ENCODE data around the gene MYO1C. TPM values are rescaled to one million over a fixed set of nuclear protein-coding genes. Genes with fewer than 3 reads are reported as not detected.

MYO1C gene
- total and polyA plus RNA-seq, 2 of the 8 experiments (the other 6 are each of a cell fraction or from before 2014, with no cell fraction given): 40.1 to 78.6 TPM

GRCh38 chr17:1475321-1475854 is 17.1 kb downstream of the MYO1C start:
- no peaks in the 10 kb centered on the region for H3K27me3 ChIP-seq (replicated peaks in 1 of 4; ENCODE audit: control insufficient read depth in 3 of 4, extremely low read depth in 1 of 4, insufficient read depth in 3 of 4, low read length in 3 of 4)
- H3K79me1 ChIP-seq (ENCODE audit: low read depth, low read length): no peaks in the 10 kb centered on the region; the same call in 1 of the 2 replicates
- WGBS, 2 experiments (ENCODE audit: extremely low coverage in 1 of 2, insufficient coverage in 1 of 2, insufficient read length in 1 of 2, insufficient replicate concordance in 2 of 2, low coverage in 1 of 2, low lambda C conversion rate in 2 of 2, missing lambda C conversion rate in 1 of 2): 96% methylated on average over 10 of the region's 15 CpGs; no CpG with 5 or more reads in 1 of the 2 experiments
- H3K23me2 ChIP-seq (ENCODE audit: low read depth, low read length): no peaks in the 10 kb centered on the region
- no peak overlapping the region for H4K8ac ChIP-seq (ENCODE audit: extremely low read depth, insufficient read depth, low read length)
- H3K4ac ChIP-seq (replicated peaks; ENCODE audit: insufficient read length, low read depth, low read length): no peak overlapping the region
- no peak overlapping the region for H3K14ac ChIP-seq (ENCODE audit: insufficient read length)
- H3K4me3 ChIP-seq (ENCODE audit: extremely low read depth in 1 of 4, insufficient read depth in 2 of 4, low read depth in 3 of 4, low read length in 4 of 4): no peak overlapping the region
- no peak overlapping the region for H2AK5ac ChIP-seq (ENCODE audit: low read depth, low read length)
- H2BK20ac ChIP-seq (ENCODE audit: low read length): no peak overlapping the region
- no peak overlapping the region for H2AFZ ChIP-seq (ENCODE audit: low read length)
- H2BK5ac ChIP-seq (ENCODE audit: low read depth, low read length): no peak overlapping the region
- no peak overlapping the region for H3K9ac ChIP-seq (replicated peaks in 1 of 4; ENCODE audit: extremely low read depth in 1 of 4, low read depth in 3 of 4, low read length in 3 of 4)
- FAIRE-seq: no peak
- H2BK120ac ChIP-seq (replicated peaks; ENCODE audit: low read depth, low read length): no peak overlapping the region
- H3K79me2 ChIP-seq (ENCODE audit: control insufficient read depth in 1 of 2, insufficient read depth in 2 of 2, low read length in 2 of 2): no peaks in the 10 kb centered on the region
- no peak overlapping the region for H3K56ac ChIP-seq (replicated peaks; ENCODE audit: insufficient read length, low read depth, low read length)
- no peak overlapping the region for H4K91ac ChIP-seq (replicated peaks; ENCODE audit: insufficient read length, low read length)
- no peaks in the 10 kb centered on the region for H3K9me3 ChIP-seq (ENCODE audit: insufficient read depth in 2 of 2, low read depth in 1 of 2, low read length in 1 of 2)
- H2BK15ac ChIP-seq (ENCODE audit: low read length): no peak overlapping the region
- H3K23ac ChIP-seq (ENCODE audit: insufficient read length): no peak overlapping the region
- H2BK12ac ChIP-seq (ENCODE audit: low read depth, low read length): no peak overlapping the region
- H3K18ac ChIP-seq (ENCODE audit: extremely low read depth, low read length): no peak overlapping the region
- no peak overlapping the region for H3K4me2 ChIP-seq (ENCODE audit: insufficient read depth in 1 of 2, low read depth in 2 of 2, low read length in 2 of 2)
- no peaks in the 10 kb centered on the region; a peak in 1 of 7 replicates for H3K4me1 ChIP-seq (replicated peaks in 1 of 4; ENCODE audit: control insufficient read depth in 3 of 4, insufficient read depth in 4 of 4, low read length in 3 of 4)
- H4K5ac ChIP-seq (ENCODE audit: insufficient read length, low read depth, low read length): no peak overlapping the region
- H4K20me1 ChIP-seq (replicated peaks in 1 of 2; ENCODE audit: control insufficient read depth in 1 of 2, insufficient read depth in 2 of 2, low read length in 2 of 2): peaks cover 0 to 11% of the 10 kb centered on the region in 2 experiments
- POLR2A ChIA-PET (ENCODE audit: partially characterized antibody): interaction anchor here (1.0 to 1.7 kb wide), 8 partner anchors 9 to 116 kb away, joined by 3 to 7 read pairs (median 4); no protein-coding TSS in a partner anchor
- no peak overlapping the region for H3K27ac ChIP-seq (ENCODE audit: low read depth, low read length)
- no peak for DNase-seq (ENCODE audit: low read depth in 1 of 2, low spot score in 2 of 2)
- CTCF ChIA-PET (ENCODE audit: partially characterized antibody): interaction anchor here (1.6 kb wide), 1 partner anchor 58 kb away, joined by 5 read pairs; no protein-coding TSS in a partner anchor
- H3K36me3 ChIP-seq (ENCODE audit: control insufficient read depth in 2 of 4, insufficient read depth in 4 of 4, low read length in 3 of 4): peaks cover 6 to 34% (median 26%) of the 10 kb centered on the region in 4 experiments; a peak in 6 of 8 replicates
- TF ChIP-seq HDAC6 (IDR thresholded peaks at IDR 0.05; ENCODE audit: low read depth, low read length) (no peak), RBBP5 (IDR thresholded peaks at IDR 0.05; ENCODE audit: borderline replicate concordance, low read depth, low read length) (no peak), CTBP2 (IDR thresholded peaks at IDR 0.05; ENCODE audit: borderline replicate concordance, insufficient read depth, insufficient read length, low read length) (no peak), POU5F1 (IDR thresholded peaks at IDR 0.05; ENCODE audit: low read depth, low read length) (no peak)
